Heart right ventricle (tissue), 16 donors: ENCODE results near the gene ALG12. TPM values are rescaled to one million over a fixed set of nuclear protein-coding genes. Genes with fewer than 3 reads are reported as not detected.

Source experiments
- ATAC-seq, 8 donors: fragments of 200-7000 bp; cut with Tn5 transposase; one replicate each; pipeline ENCODE4 v1.9.1; 2020; ENCODE audit warnings: mild to moderate bottlenecking in 8 of 8, moderate library complexity in 8 of 8, moderate number of reproducible peaks in 1 of 8
- DNase-seq, 2 donors: peaks; one replicate each; pipeline ENCODE4 v3.0.0-alpha.2; 2020
- H3K27ac ChIP-seq, 10 donors: fragments of 200-600 bp; sonication (generic) in 2 of 10; one replicate each; pipeline versions ENCODE4 v1.5.0 to v1.8.0; 2020 to 2022; ENCODE audit warnings: mild to moderate bottlenecking in 3 of 10
- H3K27me3 ChIP-seq, 7 donors: fragments of 200-600 bp; one replicate each; pipeline ENCODE4 v1.8.0; 2021 to 2022; ENCODE audit warnings: mild to moderate bottlenecking in 2 of 7
- H3K36me3 ChIP-seq, 9 donors: fragments of 200-600 bp; sonication (generic) in 1 of 9; one replicate each; pipeline versions ENCODE4 v1.5.0 to v1.8.0; 2020 to 2022; ENCODE audit warnings: mild to moderate bottlenecking in 2 of 9
- H3K4me1 ChIP-seq, 9 donors: fragments of 200-600 bp; sonication (generic) in 1 of 9; one replicate each; pipeline versions ENCODE4 v1.5.0 to v1.8.0; 2020 to 2022; ENCODE audit warnings: mild to moderate bottlenecking in 4 of 9
- H3K4me3 ChIP-seq, 10 donors: fragments of 200-600 bp; sonication (generic) in 2 of 10; one replicate each; pipeline versions ENCODE4 v1.5.0 to v1.8.0; 2020 to 2022; ENCODE audit warnings: mild to moderate bottlenecking in 7 of 10, moderate library complexity in 2 of 10
- H3K9me3 ChIP-seq, 11 donors: fragments of 200-600 bp in 10 of 11; sonication (generic) in 2 of 11; one replicate each; pipeline versions ENCODE4 v1.5.0 to v1.8.0; 2013 to 2022; ENCODE audit warnings: mild to moderate bottlenecking in 2 of 11, control low read depth in 1 of 11, moderate library complexity in 1 of 11
- WGBS, 2 donors: extraction: QIAGEN DNeasy Blood & Tissue Kit; methylation state at CpG; one replicate each; pipeline ENCODE4 v1.1.7; 2013; ENCODE audit warnings: inconsistent platforms in 1 of 2; 5-methylcytosine and 5-hydroxymethylcytosine counted together
- intact Hi-C, 10 donors: fragments of 100-400 bp; cut with DNase I; formaldehyde crosslinking; loops; one replicate each; pipeline versions ENCODE4 v1.11.1 to v1.14.2; 2022
- polyA plus RNA-seq, 2 donors: library from polyadenylated mRNA; stranded (reverse); fragments of 200-250 nt; gene quantifications; one replicate each; pipeline ENCODE4 v1.2.3, GENCODE V29; 2013
- total RNA-seq, 10 donors: library from RNA; stranded (reverse); fragmentation: NEBNext Ultra II Directional in 3 of 10; extraction: Animal tissue kit (Norgen Biotek cat#: 25700) in 3 of 10; gene quantifications; one replicate each; pipeline versions ENCODE4 v1.2.1 to v1.2.4, GENCODE V29; 2021 to 2023
- TF ChIP-seq, protein P1 (sequence below), 9 donors: fragments of 200-600 bp; sonication (generic) in 2 of 9; IDR thresholded peaks; one replicate each; pipeline versions ENCODE4 v1.5.0 to v1.8.0; 2021 to 2022; ENCODE audit warnings: antibody characterized with exemption in 9 of 9, mild to moderate bottlenecking in 5 of 9, moderate library complexity in 1 of 9
- donor health status: Arrhythmogenic right ventricular cardiomyopathy.
- donor health status: ischemic (EF 13 %, LVEDD 7.1; RV severe dilation, severe dysfunction).
- donor health status: healthy with polysubstance abuse.
- donor health status: DM: no; HTN: yes; CAD: no.
- donor health status: DM: no; HTN: no; CAD: no.
- donor health status: ischemic (EF 25% LVEDD 6.9; RV normal size, moderate dysfunction).
- donor health status: ischemic (EF 25% LVEDD 5.7; RV mildly dilated, moderate dysfunction).
- donor health status: healthy.
- donor health status: DM: yes; HTN: yes; CAD: no.
- donor health status: Ischemic cardiomyopathy.
- donor health status: ischemic (EF 35%, LVEDD 5.7; RV mildly dilated, moderate dysfunction).
- donor health status: nonischemic (EF 11% LVEDD 7.7; RV severe dilation, severe dysfunction).
- donor health status: DM: yes; HTN: yes; CAD: no.
- donor health status: PGD.
- donor health status: ischemic (EF 29% LVEDD 5.4; RV normal size, mild dysfunction).
- donor health status: nonischemic (EF 23%, LVEDD 6.1; RV moderate dilation, normal function).

Gene ALG12
- total and polyA plus RNA-seq, 12 donors = 9.6 to 19.8 (median 14.1) TPM

DNA sequence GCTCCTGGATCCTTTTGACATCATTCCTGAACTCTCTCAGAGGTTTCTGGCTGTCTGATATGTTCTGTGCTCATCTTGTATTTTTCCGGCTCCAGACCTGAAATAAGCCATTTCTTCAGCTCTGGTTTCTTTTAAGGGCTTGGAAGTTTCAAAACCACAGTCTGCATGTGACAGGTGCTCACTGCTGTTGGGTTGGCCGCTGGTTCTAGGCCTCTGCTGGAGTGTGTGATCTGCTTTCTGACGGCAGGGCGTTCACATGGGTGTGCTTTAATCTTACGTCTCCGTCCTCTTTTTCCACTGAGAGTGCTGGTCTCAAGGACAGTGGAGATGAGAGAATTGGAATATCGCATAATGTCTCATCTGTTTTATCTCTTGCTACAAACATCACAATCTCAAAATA is 54.3 kb downstream of the ALG12 start:
- ATAC-seq (no peak), DNase-seq (no peak)
- Histone ChIP-seq H3K4me1 (peaks cover 0 to 33% (median 0%) of the 10 kb centered on the region in 9 donors), H3K27me3 (no peaks in the 10 kb centered on the region), H3K36me3 (peaks cover 0 to 16% (median 0%) of the 10 kb centered on the region in 9 donors), H3K27ac (no peak overlapping the region), H3K9me3 (peaks cover 0 to 46% (median 18%) of the 10 kb centered on the region in 11 donors), H3K4me3 (no peak overlapping the region)
- 74 to 75% methylated on average over 7 of the region's 7 CpGs for WGBS, 2 donors
- intact Hi-C loops = loop anchor here in 1 of 10 donors (5.0 kb wide), 1 partner anchor 48 kb away; no protein-coding TSS in a partner anchor
- TF ChIP-seq, protein P1, sequence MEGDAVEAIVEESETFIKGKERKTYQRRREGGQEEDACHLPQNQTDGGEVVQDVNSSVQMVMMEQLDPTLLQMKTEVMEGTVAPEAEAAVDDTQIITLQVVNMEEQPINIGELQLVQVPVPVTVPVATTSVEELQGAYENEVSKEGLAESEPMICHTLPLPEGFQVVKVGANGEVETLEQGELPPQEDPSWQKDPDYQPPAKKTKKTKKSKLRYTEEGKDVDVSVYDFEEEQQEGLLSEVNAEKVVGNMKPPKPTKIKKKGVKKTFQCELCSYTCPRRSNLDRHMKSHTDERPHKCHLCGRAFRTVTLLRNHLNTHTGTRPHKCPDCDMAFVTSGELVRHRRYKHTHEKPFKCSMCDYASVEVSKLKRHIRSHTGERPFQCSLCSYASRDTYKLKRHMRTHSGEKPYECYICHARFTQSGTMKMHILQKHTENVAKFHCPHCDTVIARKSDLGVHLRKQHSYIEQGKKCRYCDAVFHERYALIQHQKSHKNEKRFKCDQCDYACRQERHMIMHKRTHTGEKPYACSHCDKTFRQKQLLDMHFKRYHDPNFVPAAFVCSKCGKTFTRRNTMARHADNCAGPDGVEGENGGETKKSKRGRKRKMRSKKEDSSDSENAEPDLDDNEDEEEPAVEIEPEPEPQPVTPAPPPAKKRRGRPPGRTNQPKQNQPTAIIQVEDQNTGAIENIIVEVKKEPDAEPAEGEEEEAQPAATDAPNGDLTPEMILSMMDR (IDR thresholded peaks at IDR 0.05) = no peak

DNA sequence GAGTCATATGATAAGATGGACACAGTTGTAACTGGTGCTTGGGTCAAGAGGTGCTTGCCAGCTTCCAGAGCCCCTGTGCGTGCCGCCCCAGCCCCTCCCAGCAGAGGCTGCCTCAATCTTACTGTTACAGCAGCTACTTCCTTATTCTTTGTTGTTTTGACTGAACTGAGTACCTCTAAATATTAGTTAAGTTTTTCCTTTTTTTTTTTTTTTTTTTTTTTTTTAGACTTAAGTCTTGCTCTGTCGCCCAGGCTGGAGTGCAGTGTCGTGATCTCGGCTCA is 55.8 kb downstream of the ALG12 start:
- 92% methylated on average over 5 of the region's 5 CpGs for WGBS, 2 donors
- peak in 2 of 8 donors; percentile 7 to 27 for ATAC-seq

DNA sequence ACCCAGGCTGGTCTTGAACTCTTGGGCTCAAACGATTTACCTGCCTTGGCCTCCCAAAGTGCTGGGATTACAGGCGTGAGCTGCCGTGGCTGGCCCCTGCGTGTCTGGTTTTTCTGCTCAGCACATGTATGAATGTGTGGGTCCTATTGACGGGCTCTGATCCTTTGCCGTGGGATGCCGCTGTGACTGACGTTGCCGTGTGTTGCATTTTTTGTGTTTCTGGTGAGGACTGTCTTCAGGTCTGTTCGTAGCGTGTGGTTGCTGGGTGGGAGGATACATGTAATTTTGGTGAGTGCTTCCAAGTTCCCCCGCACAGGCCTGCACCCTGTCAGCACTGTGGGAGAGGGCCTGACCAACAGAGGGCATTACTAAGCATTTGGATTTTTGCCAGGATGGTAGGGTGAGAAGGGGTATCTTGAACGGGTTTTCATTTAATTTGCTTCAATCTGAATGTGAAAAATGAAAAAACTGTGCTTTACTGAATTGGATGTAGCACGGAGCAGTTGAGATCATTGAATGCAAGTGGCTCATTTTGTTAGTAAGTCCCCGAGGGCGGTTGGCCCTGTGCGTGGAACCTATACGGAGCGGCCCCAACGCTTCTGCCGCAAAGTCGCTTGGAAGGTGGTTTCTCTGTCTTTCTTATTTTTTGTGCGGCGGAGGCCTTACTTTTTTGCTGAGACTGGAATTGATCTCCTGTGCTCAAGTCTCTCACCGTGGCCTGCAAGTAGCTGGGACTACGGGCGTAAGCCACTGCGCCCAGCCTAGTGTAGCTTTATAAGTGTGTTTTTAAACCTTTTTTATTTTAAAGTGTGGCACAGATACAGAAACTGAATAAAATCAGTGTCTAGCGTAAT is 56.4 kb downstream of the ALG12 start:
- 91 to 94% methylated on average over 29 of the region's 29 CpGs for WGBS, 2 donors
- intact Hi-C loops = loop anchor here in 1 of 10 donors (5.0 kb wide), 1 partner anchor 50 kb away; no protein-coding TSS in a partner anchor
- H3K36me3 ChIP-seq = peaks cover 0 to 5% (median 0%) of the 10 kb centered on the region in 9 donors
- TF ChIP-seq, protein P1 (IDR thresholded peaks at IDR 0.05) = no peak
- DNase-seq (no peak), ATAC-seq (peak in 4 of 8 donors; percentile 7 to 36 (median 18))
- peaks cover 0 to 28% (median 0%) of the 10 kb centered on the region in 9 donors for H3K4me1 ChIP-seq
- peaks cover 0 to 25% (median 16%) of the 10 kb centered on the region in 11 donors for H3K9me3 ChIP-seq
- peak overlapping the region in 1 of 10 donors; percentile 40 for H3K27ac ChIP-seq
- no peaks in the 10 kb centered on the region for H3K27me3 ChIP-seq
- no peak overlapping the region for H3K4me3 ChIP-seq

More for the DNA sequence above, 55.8 kb downstream of the ALG12 start:
- no peak overlapping the region for H3K4me3 ChIP-seq
- TF ChIP-seq, protein P1 (IDR thresholded peaks at IDR 0.05) = no peak
- peaks cover 0 to 11% (median 0%) of the 10 kb centered on the region in 9 donors for H3K36me3 ChIP-seq
- peaks cover 0 to 31% (median 18%) of the 10 kb centered on the region in 11 donors for H3K9me3 ChIP-seq
- peaks cover 0 to 30% (median 0%) of the 10 kb centered on the region in 9 donors for H3K4me1 ChIP-seq
- peak overlapping the region in 1 of 10 donors; percentile 40 for H3K27ac ChIP-seq
- DNase-seq = no peak
- H3K27me3 ChIP-seq = no peaks in the 10 kb centered on the region
- intact Hi-C loops = loop anchor here in 1 of 10 donors (5.0 kb wide), 1 partner anchor 50 kb away; no protein-coding TSS in a partner anchor

- H3K36me3 ChIP-seq = peaks cover 0 to 5% (median 0%) of the 10 kb centered on the region in 9 donors
- no peak for ATAC-seq
- intact Hi-C loops = loop anchor here in 2 of 10 donors (5.0 to 10.0 kb wide), 2 partner anchors 58 to 74 kb away; partner anchors contain the start of genes ALG12 (in 1 of the 2) and CRELD2 (in 1 of the 2)
- TF ChIP-seq, protein P1 (IDR thresholded peaks at IDR 0.05) = no peak
- no peak overlapping the region for H3K4me3 ChIP-seq
- no peak overlapping the region for H3K27ac ChIP-seq
- no peaks in the 10 kb centered on the region for H3K9me3 ChIP-seq
- DNase-seq = no peak
- H3K27me3 ChIP-seq = no peaks in the 10 kb centered on the region
- peaks cover 6 to 45% (median 21%) of the 10 kb centered on the region in 9 donors for H3K4me1 ChIP-seq
- WGBS, 2 donors = 84 to 85% methylated on average over 14 of the region's 14 CpGs
Observed at GRCh38 chr22:49858827-49859226, 59.4 kb downstream of the ALG12 start.
